Measurements from ENCODE around the gene IL4R.

- TF ChIP-seq, protein P1, sequence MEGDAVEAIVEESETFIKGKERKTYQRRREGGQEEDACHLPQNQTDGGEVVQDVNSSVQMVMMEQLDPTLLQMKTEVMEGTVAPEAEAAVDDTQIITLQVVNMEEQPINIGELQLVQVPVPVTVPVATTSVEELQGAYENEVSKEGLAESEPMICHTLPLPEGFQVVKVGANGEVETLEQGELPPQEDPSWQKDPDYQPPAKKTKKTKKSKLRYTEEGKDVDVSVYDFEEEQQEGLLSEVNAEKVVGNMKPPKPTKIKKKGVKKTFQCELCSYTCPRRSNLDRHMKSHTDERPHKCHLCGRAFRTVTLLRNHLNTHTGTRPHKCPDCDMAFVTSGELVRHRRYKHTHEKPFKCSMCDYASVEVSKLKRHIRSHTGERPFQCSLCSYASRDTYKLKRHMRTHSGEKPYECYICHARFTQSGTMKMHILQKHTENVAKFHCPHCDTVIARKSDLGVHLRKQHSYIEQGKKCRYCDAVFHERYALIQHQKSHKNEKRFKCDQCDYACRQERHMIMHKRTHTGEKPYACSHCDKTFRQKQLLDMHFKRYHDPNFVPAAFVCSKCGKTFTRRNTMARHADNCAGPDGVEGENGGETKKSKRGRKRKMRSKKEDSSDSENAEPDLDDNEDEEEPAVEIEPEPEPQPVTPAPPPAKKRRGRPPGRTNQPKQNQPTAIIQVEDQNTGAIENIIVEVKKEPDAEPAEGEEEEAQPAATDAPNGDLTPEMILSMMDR (IDR thresholded peaks at IDR 0.05; ENCODE audit: low read length): no peak
- no peak for TF ChIP-seq EZH2 (optimal IDR thresholded peaks at IDR 0.05; ENCODE audit: low read depth, low read length)
Measured at GRCh38 chr16:27383556-27384243, 69.9 kb downstream of the IL4R start.
